Astrocyte (in vitro differentiated cells and primary cell): ENCODE results near the gene PLCH1.

Source experiments
- CTCF ChIP-seq: IDR thresholded peaks from 2 replicates; pipeline ENCODE4 v1.5.1; 2011; ENCODE audit warnings: low read depth, mild to moderate bottlenecking, inconsistent platforms, low read length, moderate library complexity; ENCODE audit not compliant: insufficient read depth
- EZH2 ChIP-seq: IDR thresholded peaks from 2 replicates; pipeline ENCODE4 v1.6.1; 2012; ENCODE audit warnings: mild to moderate bottlenecking, low read length, inconsistent platforms; ENCODE audit not compliant: insufficient read depth

GRCh38 chr3:155790272-155790925, 45.5 kb upstream of the PLCH1 start:
- TF ChIP-seq CTCF, result no peak
- TF ChIP-seq EZH2, result no peak
